ENCODE measurements around the gene WIPF2.

Gene WIPF2, protein sequence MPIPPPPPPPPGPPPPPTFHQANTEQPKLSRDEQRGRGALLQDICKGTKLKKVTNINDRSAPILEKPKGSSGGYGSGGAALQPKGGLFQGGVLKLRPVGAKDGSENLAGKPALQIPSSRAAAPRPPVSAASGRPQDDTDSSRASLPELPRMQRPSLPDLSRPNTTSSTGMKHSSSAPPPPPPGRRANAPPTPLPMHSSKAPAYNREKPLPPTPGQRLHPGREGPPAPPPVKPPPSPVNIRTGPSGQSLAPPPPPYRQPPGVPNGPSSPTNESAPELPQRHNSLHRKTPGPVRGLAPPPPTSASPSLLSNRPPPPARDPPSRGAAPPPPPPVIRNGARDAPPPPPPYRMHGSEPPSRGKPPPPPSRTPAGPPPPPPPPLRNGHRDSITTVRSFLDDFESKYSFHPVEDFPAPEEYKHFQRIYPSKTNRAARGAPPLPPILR

DNA sequence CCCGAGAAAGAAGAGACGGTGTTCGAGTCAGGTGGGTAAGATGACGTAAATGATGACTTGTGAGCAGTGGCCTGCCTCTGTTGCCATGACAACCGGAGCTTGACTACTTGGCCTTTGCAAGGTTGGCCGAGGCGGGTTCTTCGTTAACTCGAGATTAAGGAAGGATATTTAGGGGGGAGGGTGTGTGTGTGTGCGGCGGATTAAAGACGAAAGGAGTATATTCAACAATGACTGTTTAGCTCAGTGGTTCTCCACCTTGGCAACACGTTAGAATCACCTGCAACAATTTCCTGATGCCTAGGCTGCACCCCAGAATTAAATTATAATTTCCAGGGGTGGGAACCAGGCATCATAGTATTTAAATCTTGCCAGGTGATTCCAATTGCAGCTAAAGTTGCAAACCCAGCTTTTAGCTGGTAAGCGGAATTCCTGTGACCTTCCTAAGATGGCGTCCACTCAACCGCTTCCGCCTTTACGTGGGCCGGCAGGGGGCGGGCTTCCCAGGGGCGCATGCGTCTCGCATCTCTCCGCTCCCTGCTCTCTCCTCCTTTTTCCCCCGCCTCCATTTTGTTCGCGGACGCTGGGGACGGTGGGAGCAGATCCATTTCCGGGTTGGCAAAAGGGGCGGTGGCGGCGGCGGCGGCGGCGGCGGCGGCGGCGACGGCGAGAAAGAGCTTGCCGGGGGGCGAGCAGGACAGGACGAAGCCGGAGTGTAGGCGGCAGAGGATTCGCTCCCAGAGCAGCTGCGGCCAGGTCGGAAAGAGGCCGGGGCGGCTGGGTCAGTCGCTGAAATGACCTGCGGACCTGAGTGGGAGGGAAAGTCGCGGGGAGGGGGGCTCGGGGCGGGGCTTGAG is at the start of gene WIPF2:
WIPF2 (plus strand) TSS at position 565 of the 854 bp plus-strand sequence. CDS start 37,156 bp downstream, outside the sequence.
- DNase-seq: peak; percentile 99

DNA sequence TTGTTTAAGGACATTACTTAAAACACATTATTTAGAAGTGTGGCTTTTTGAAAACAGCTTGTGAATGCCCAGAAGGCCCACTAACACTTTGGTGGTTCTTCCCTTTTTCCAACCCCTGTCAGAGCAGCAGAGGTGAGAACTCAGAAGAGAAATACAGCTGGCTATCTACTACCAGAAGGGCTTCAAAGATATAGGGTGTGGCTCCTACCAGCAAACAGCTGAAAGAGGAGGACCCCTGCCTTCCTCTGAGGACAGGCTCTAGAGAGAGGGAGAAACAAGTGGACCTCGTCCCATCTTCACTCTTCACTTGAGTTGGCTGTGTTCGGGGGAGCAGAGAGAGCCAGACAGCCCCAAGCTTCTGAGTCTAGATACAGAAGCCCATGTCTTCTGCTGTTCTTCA is 48.8 kb upstream of the WIPF2 start:
- DNase-seq: peak; percentile 50

DNA sequence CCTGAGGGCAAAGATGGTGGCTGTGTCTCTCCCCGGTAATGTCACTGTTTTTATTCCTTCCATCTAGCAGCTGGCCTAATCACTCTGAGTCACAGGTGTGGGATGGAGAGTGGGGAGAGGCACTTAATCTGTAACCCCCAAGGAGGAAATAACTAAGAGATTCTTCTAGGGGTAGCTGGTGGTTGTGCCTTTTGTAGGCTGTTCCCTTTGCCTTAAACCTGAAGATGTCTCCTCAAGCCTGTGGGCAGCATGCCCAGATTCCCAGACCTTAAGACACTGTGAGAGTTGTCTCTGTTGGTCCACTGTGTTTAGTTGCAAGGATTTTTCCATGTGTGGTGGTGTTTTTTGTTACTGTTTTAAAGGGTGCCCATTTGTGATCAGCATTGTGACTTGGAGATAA is 47.4 kb upstream of the WIPF2 start:
- DNase-seq: no peak

DNA sequence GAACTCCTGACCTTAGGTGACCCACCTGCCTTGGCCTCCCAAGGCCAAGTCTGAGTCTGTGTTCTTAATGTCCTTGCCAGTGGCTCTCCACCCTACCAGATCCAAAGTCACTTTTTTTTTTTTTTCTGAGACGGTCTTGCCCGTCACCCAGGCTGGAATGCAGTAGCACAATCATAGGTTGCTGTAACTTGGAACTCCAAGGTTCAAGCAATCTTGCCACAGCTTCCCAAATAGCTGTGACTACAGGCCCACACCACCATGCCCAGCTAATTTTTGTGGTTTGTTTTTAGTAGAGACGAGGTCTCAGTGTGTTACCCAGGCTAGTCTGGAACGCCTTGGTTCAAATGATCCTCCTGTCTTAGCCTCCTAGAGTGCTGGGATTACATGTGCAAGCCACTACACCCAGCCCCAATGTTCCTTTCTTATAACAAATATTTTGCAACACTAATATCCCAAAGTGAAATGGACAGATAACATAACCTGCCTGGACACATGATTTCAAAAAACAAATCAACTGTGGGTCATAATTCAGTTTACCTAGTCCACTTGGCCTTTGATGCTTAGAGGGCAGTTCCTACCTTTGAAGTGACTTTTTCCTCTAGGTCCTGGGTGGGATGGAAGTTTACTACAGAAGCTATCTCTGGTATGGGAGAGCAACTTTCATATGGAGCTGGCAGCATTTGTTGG is 45.9 kb upstream of the WIPF2 start:
- no peak for DNase-seq

DNA sequence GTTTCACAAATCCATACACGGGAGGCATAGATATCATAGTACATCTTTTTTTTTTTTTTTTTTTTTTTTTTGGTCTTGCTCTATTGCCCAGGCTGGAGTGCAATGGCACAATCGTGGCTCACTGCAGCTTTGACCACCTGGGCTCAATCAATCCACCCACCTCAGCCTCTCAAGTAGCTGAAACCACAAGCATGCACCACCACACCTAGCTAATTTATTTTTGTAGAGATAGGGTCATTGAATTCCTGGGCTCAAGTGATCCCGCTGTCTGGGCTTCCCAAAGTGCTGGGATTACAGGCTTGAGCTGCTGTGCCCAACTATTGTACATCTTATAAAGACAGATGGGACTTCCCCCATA is 45.3 kb upstream of the WIPF2 start:
- DNase-seq: no peak

DNA sequence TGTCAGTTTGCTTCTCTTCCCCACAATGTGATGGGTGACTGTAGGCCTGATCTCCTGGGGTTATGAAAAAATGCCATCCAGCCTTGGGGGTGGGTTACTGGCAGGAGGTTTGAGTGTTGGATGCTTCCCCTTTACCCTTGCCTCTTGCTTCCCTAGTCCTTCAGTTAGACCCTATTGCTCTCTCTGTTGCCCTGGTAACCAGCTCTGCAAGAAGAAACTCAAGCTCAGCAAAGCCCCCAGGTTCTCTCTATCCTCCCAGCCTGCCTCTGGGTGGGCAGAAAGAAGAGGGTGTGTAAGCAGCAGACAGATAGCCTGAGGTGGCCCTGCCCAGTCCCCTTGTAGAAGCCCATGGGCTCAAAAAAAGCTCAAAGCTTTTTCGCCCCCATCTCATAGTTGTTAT is 44.6 kb upstream of the WIPF2 start:
- DNase-seq: no peak

DNA sequence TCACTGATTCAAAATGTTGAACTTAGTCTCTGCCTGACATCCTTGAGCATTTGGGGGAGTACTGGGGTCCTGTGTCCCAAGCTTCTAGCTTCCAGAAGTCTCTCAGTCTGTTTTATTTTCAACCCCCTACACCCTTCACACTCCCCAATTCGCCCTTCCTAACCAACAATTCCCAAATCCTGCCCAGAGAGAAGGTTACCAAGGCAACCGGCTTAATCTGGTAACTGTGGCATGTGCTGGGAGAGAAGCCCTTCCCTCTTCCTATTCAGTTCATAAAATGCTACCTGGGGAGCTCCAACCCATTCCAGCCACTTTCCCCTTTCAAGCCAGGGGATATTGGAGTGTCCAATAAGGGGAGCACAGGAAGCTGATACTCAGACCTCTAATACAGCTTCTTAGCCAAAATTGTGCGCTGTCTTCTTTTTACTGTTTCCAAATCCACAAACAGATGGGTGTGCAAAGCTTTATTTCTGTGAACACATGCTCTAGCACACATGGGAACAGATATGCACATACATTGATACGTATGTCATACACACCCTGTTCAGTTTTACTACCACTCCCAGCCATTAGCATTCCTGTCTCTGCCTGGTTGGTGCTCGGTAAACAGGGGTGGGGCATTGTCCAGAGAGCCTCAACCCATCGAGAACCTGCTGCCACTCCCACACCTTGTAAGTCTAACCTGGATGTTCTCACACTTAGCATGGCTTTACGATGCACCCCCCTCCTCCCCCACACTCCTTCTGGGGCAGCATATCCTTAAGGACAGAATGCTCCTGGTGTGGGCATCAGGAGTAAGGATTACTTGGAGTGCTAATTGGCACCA is 43.0 kb upstream of the WIPF2 start:
- DNase-seq: no peak

DNA sequence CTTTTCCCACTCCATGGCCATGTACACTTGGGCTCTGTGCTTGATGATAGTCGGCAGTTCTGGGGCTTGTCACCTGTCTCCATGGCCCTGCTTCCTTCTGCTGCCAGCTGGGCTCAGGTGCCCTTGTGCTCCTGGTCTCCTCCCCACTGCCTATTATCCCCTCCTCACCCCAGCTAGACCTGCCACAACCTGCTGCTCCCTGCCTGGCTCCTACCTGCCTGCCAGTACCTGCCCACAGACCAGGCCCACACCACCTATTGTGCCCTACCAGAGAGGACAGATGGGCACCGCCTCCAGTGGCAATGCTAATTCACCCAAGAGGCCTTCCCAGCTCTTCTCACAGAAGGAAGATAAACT is 42.4 kb upstream of the WIPF2 start:
- no peak for DNase-seq

DNA sequence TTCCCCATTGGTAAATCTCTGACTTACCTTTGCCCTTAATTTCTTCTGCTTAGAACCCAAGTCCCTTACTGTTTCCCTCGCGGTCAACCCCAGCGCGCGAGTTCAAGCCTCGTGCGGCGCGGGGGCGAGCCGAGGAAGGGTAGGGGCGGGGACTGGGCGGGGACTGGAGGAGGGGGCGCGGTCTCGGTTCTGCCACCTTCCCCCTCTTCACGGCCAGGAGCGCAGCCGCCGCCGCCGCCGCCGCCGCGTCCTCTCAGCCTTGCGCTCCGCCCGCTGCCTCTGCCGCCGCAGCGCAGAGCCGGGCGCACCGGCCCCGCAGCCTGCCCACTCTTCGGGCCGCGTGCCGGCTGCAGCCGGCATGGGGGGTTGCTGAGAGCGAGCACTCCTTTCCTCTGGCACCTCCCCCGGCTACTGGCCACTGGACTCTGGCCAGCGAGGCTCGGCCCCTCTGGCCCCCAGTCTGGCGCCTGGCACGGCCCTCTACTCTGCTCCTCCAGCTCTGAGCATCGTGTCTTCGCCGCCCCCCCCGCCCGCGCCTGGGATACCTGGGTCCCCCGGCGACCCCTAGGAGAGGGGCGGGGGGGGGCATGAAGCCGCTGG is 41.7 kb upstream of the WIPF2 start, which contains the start of gene RAPGEFL1:
RAPGEFL1 (plus strand) TSS at position 196 of the 600 bp plus-strand sequence; CDS start at position 588, 392 bp downstream.
- peak; percentile 93 for DNase-seq

DNA sequence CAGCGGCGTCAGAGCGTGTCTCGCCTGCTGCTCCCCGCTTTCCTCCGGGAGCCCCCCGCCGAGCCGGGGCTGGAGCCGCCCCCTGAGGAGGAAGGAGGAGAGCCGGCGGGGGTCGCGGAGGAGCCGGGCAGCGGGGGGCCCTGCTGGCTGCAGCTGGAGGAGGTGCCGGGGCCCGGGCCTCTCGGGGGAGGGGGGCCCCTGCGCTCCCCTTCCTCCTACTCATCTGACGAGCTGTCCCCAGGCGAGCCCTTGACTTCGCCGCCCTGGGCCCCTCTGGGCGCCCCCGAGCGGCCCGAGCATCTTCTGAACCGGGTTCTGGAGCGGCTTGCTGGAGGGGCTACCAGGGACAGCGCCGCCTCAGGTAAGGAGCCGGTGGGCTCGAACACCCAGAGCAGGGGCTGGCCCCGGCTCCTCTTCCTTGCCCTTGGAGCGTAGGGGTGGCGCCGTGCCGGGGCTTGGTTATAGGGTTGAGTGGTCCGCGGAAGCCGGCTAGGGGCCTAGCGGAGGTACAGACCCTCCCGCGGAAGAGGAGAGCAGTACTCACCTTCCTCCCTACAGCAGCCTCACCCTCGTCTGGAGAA is 41.0 kb upstream of the WIPF2 start:
- no peak for DNase-seq

DNA sequence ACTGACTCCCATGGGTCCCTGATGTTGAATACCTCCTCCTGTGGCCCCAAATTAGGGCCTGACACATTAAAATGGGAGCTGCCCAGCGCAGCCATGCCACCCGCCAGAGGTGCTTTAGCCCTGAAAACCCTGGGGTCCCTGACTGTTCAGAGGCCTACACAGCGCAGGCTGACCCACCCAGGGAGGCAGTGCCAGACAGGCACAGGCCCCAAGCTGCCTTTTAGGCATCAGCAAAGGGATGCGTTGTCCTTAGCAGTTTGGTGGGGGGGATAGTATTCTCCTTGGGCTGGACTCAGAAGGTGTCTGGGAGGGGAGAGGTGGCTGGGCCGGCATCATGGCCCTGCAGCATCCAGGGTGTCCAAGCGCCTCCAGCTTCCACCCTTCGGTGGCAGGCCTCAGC is 40.4 kb upstream of the WIPF2 start:
- no peak for DNase-seq

DNA sequence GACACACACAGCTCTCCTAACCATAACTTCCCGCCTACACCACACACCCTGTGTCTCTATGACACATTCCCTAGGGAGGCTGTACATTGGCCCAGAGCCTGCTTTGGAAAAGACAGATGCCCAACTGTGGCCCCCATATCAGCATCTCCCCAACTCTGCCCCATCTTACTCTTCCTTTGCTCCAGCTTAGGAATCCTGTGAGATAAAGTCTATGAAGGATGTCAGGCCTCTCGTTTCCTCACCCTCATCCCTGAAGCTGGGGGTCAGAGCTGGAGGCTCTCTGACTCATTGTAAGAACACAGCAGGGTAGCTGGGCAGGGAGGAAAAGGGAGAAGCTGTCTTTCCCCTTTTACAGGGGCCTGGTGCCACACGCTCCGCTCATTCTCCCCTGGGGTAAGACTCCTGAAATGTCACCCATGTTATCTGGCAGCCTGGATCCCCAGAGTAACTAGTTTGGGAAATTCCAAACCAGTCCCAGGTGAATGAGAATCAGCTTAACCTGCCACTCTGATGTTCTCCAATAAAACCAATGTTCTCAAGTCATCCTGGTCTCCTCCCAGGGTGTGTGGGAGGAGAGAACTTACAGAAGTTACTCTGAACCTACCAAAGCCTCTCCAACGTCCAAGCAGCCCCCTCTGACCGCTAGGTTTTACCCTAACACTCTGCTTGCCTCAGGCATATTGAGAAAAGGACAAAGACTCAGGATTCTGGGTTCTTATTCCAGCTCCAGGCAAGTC is 39.0 kb upstream of the WIPF2 start:
- no peak for DNase-seq

DNA sequence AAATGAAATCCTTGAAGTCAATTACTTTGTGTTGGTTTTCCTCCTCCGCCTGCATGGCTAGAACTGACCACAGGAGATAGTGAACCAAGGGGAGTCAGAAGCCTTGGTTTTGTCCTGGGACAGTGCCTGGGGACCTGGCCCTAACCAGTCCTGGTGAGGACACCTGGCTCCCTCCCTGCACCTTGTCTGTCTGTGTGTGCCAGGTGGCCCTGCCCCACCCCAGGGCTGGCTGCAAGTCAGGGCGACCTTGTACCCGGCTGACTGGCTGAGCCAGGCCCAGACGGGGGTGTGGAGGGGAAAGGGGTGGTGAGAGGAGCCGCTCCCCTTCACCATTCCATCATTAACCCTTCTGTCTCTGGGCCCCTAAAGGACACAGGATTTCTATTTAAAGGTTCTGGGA is 38.4 kb upstream of the WIPF2 start:
- DNase-seq: no peak

DNA sequence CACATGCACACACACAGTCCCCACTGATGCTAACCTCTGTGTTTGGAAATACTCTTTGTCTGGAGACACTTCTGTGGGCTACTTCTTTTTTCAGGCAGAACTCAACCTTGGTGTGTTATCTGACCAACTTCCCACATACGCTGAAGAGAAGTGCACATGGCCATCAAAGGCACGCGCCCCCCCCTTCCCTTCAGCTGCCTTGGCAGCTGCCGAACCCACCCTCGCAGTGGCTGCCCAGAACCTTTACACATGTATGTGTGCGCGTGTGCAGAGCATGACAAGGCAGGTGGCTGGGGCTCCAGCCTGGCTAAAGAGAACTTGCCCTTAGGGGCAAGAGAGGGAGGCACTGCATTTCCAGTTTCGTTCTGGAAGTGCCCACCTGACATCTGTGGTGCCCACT is 37.9 kb upstream of the WIPF2 start:
- DNase-seq: peak; percentile 43

DNA sequence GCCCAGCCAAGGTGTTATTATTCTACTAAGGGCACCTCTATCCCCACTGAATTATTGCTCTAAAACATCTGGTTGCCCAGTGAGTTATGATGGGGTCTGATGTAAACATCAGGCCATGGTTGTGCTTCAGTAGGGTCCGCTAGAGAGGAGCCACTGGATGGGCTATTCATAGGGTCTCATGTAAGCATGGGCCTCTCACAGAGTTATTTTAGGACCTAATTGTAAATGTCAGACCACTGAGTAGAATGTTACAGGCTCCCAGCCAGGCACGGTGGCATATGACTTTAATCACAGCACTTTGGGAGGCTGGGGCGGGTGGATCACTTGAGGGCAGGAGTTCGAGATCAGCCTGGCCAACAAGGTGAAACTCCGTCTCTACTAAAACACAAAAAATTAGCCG is 36.5 kb upstream of the WIPF2 start:
- no peak for DNase-seq

DNA sequence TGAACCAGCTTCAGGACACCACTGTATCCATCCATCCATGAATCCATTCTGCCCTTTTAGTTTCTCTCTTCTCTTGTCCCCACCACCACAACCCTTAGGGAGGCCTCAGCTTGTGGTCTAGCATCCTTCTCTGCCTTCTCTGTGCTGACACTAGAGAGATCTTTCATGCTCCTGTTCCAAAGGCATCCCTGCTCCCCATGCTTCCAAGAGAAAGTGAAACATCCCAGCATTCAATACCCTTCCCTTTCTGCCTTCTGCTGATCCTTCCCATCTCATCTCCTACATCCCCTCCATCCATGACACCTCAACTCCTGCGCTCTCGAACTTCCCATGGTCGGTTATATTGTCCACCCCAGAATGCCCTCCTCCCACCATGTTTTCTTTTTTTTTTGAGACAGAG is 31.9 kb upstream of the WIPF2 start:
- no peak for DNase-seq

DNA sequence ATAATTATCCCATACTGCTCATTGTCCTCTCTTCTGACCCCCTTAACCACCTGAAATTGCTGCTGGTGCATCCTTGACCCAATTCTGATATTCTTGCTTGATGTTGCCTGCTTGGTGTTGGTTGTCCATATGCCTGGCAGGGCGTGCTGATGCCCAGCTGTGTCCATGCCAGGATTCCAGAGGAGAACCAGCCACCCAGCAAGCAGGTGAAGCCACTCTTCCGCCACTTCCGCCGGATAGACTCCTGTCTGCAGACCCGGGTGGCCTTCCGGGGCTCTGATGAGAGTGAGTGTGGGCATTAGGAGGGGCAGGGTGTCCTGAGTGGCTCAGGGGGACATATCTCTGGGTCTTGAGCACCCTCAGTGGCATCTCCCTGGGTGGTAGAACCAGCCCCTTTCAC is 30.4 kb upstream of the WIPF2 start:
- no peak for DNase-seq

DNA sequence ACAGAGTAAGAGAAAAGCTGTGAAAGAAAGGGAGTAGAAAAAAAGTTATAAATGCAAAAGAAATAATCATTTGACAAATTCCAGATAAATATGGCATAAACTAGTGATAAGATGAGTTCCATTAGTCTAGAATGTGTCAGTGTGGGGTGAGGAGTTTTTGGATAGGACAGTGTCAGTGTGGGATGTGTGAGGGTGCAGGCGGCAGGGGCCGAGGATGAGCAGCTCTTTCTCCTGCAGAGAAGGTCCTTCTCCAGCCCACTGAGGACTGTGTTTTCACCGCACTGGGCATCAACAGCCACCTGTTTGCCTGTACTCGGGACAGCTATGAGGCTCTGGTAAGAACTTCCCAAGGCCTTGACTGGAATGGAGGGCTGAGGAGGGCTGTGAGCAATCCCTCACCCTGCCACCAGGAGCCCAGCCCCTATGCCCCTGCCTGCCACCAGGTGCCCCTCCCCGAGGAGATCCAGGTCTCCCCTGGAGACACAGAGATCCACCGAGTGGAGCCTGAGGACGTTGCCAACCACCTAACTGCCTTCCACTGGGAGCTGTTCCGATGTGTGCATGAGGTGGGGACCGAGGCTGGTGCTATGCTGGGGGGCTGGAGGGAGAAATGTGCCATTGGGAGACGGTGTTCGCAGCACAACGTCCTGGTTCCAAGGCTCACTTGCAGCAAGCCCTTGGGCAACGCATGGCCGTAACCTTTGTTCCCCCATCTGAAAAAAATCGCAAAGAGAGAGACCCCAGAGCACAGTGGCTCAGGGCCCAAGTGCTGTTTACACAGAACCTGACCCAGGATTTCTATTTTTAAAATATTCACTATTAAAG is 28.7 kb upstream of the WIPF2 start:
- DNase-seq: peak; percentile 71

DNA sequence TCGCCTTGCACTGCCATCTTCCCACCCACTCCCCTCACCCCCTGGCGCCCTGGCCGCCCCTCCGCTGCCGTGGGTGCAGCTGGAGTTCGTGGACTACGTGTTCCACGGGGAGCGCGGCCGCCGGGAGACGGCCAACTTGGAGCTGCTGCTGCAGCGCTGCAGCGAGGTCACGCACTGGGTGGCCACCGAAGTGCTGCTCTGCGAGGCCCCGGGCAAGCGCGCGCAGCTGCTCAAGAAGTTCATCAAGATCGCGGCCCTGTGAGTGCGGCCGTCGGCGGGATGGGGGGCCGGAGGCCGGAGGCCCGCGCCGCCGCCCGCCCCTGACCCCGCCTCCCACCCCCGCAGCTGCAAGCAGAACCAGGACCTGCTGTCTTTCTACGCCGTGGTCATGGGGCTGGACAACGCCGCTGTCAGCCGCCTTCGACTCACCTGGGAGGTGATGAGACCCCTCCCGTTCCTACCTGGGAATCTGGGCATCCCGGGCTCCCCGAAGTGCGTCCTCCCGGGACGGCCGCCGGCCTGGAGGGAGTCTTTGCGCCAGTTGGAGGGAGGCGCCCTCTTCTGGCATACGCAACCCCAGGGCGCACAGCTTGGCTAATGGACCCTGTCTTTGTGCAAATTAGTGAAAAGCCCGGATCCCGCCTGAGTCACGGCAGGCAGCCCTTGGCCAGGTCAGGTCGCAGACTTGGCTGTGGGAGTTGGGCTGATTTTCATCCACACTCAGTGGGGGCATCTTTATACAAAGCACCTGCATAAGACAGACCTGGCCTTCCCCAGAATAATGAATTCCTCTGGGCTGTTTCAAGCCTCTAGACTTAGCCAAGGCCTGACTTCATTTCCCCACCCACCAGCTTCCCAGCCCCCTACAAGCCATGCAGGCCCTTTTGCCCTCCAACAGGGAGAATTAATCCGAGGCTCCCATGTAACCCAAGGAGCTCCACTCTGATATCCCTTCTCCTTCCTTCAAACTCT is 27.6 kb upstream of the WIPF2 start:
- DNase-seq: peak; percentile 82
